Activated CD8-positive, alpha-beta T cell treated with anti-CD3 and anti-CD28 coated beads, Interleukin-2, amount 10 ng/mL, durations not matched to agents 7 days and 5 days (primary cell): ENCODE data around the gene ABCA3. TPM values are rescaled to one million over a fixed set of nuclear protein-coding genes. Genes with fewer than 3 reads are reported as not detected.

Experiments
- ATAC-seq: fragments of 150-1000 bp; cut with Tn5 transposase; one replicate; pipeline ENCODE4 v1.10.0; 2021; ENCODE audit warnings: moderate library complexity
- CTCF ChIA-PET: fragments of 350-600 bp; sonication (Branson Sonifier 250); formaldehyde crosslinking; loops from one replicate; lab custom pipeline; 2021; ENCODE audit warnings: antibody characterized with exemption; lab: Charles Lee
- POLR2A ChIA-PET: fragments of 350-600 bp; sonication (Branson Sonifier 250); formaldehyde crosslinking; loops from one replicate; lab custom pipeline; 2021; ENCODE audit warnings: antibody characterized with exemption; lab: Charles Lee
- DNase-seq: peaks from one replicate; pipeline ENCODE4 v3.0.0-alpha.2; 2020
- H3K27ac Mint-ChIP-seq: one replicate; pipeline ENCODE4 v1.8.0; 2021; ENCODE audit warnings: mild to moderate bottlenecking, mixed read lengths
- H3K27me3 Mint-ChIP-seq: one replicate; pipeline ENCODE4 v1.8.0; 2021; ENCODE audit warnings: low read depth, mixed read lengths
- H3K36me3 Mint-ChIP-seq: one replicate; pipeline ENCODE4 v1.8.0; 2021; ENCODE audit warnings: low read depth, mixed read lengths
- H3K4me1 Mint-ChIP-seq: one replicate; pipeline ENCODE4 v1.8.0; 2021; ENCODE audit warnings: low read depth, mixed read lengths
- H3K4me3 Mint-ChIP-seq: one replicate; pipeline ENCODE4 v1.8.0; 2021; ENCODE audit warnings: mild to moderate bottlenecking, mixed read lengths
- H3K9me3 Mint-ChIP-seq: one replicate; pipeline ENCODE4 v1.8.0; 2022; ENCODE audit warnings: mixed read lengths; ENCODE audit not compliant: insufficient read depth
- microRNA-seq: library from miRNA; unstranded; fragments of <30 nt; microRNA quantifications from one replicate; pipeline ENCODE4 v1.2.0, GENCODE V29; 2022
- total RNA-seq, 2 experiments: library from RNA; stranded (reverse); gene quantifications; one replicate each; pipeline ENCODE4 v1.2.3, GENCODE V29; 2021

The ABCA3 gene
- total RNA-seq, 2 experiments from 2014 or later: 6.3 to 6.8 TPM

GRCh38 chr16:2226918-2227317 lies 113.6 kb downstream of the ABCA3 start:
- POLR2A ChIA-PET: no interaction called here

DNA sequence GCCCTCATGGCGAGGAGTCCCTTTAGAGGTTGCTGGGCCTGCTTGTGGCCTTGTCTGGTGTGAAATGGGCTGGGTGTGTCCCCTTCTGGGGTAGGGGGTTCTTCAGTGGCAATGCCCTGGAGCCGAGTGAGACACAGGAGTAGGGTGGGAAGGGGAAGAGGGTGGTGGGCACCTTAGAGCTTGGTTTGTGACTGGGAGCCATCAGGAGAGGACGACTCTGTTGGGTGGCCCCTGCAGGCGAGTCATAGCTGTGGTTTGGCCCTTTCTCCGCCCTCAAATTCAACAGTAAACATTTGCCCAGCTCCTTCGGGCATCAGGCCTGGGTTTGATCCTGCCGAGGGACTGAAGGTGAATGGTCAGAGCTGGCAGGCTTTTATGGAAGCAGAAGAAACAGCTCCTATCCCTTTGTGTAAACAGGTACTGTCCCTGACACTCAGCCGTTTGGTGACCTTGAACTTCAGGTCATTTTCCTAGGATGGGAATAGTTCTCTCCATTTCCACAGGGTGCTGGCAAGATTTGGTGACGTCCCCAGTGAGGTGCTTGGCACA lies 114.2 kb downstream of the ABCA3 start:
- Mint-ChIP-seq H3K9me3 (no peaks in the 10 kb centered on the region), H3K4me1 (peaks cover 21% of the 10 kb centered on the region), H3K36me3 (peaks cover 4% of the 10 kb centered on the region), H3K27me3 (no peaks in the 10 kb centered on the region), H3K4me3 (no peak overlapping the region), H3K27ac (peak overlapping the region; percentile 16)
- CTCF ChIA-PET: no interaction called here
- POLR2A ChIA-PET: no interaction called here
- ATAC-seq (no peak), DNase-seq (no peak)

More at GRCh38 chr16:2226918-2227317, 113.6 kb downstream of the ABCA3 start:
- no peak for ATAC-seq
- H3K4me3 Mint-ChIP-seq: no peak overlapping the region
- no peak for DNase-seq
- H3K36me3 Mint-ChIP-seq: peaks cover 4% of the 10 kb centered on the region
- no peaks in the 10 kb centered on the region for H3K27me3 Mint-ChIP-seq
- H3K9me3 Mint-ChIP-seq: no peaks in the 10 kb centered on the region
- H3K4me1 Mint-ChIP-seq: peaks cover 21% of the 10 kb centered on the region
- no peak overlapping the region for H3K27ac Mint-ChIP-seq
- CTCF ChIA-PET: no interaction called here

Small RNAs within 50 kb of the gene (microRNA-seq; reads per million reads assigned to microRNA genes)
- not detected for gene MIR3677
- not detected for gene MIR4717

Other genes with a start within 250 kb of the ABCA3 start
- gene PKD1, start 204.8 kb downstream of the ABCA3 start, total RNA-seq: 10 to 100 TPM; 66.0 to 76.6 TPM
- gene RAB26, start 192.1 kb downstream of the ABCA3 start, total RNA-seq: under 1 TPM; 0.26 to 0.31 TPM
- gene TRAF7, start 184.9 kb downstream of the ABCA3 start, total RNA-seq: 10 to 100 TPM; 56.8 to 59.5 TPM
- gene CASKIN1, start 144.1 kb downstream of the ABCA3 start, total RNA-seq: under 1 TPM; 0.05 to 0.63 TPM
- gene MLST8, start 135.3 kb downstream of the ABCA3 start, total RNA-seq: 10 to 100 TPM; 34.5 to 37.8 TPM
- gene BRICD5, start 129.9 kb downstream of the ABCA3 start, total RNA-seq: 10 to 100 TPM; 14.8 to 15.0 TPM
- 10 to 100 TPM; 28.5 to 29.0 TPM for gene PGP, start 125.9 kb downstream of the ABCA3 start, total RNA-seq
- 10 to 100 TPM; 33.8 to 34.3 TPM for gene E4F1, start 117.1 kb downstream of the ABCA3 start, total RNA-seq
- gene DNASE1L2, start 104.3 kb downstream of the ABCA3 start, total RNA-seq: 1 to 10 TPM; 3.3 to 4.1 TPM
- 10 to 100 TPM; 36.0 to 41.1 TPM for gene ECI1, start 89.1 kb downstream of the ABCA3 start, total RNA-seq
- gene RNPS1, start 72.6 kb downstream of the ABCA3 start, total RNA-seq: 100 to 1,000 TPM; 260 to 268 TPM
- gene CCNF, start 88.7 kb upstream of the ABCA3 start, total RNA-seq: 100 to 1,000 TPM; 105 to 110 TPM
- 10 to 100 TPM; 21.6 to 32.9 TPM for gene TEDC2, start 119.4 kb upstream of the ABCA3 start, total RNA-seq
- under 1 TPM in 1 of 2 experiments, not detected in 1; 0.10 TPM for gene NTN3, start 130.6 kb upstream of the ABCA3 start, total RNA-seq
- 10 to 100 TPM; 21.1 to 22.4 TPM for gene TBC1D24, start 134.4 kb upstream of the ABCA3 start, total RNA-seq
- 100 to 1,000 TPM; 105 to 110 TPM for gene ATP6V0C, start 173.2 kb upstream of the ABCA3 start, total RNA-seq
- gene AMDHD2, start 179.6 kb upstream of the ABCA3 start, total RNA-seq: 10 to 100 TPM; 54.0 to 58.5 TPM
- not detected for gene CEMP1, start 190.7 kb upstream of the ABCA3 start, total RNA-seq
- gene PDPK1, start 197.3 kb upstream of the ABCA3 start, total RNA-seq: 10 to 100 TPM; 41.2 to 49.6 TPM